GM21737 (cell line): ENCODE results near the gene ARSI.
"Not testable (repeated sequence)": the region's sequence is repeated elsewhere in the genome, so short reads cannot be mapped to it uniquely, and the experiment has no call there.

ENCODE experiments used
- ATAC-seq: cut with Tn5 transposase; IDR thresholded peaks from one replicate; pipeline ENCODE4 v1.9.1; 2021; ENCODE audit warnings: mild to moderate bottlenecking, moderate library complexity; ENCODE audit not compliant: unreplicated experiment

The ARSI gene

GRCh38 chr5:150248946-150249345 lies 53.8 kb downstream of the ARSI start:
- ATAC-seq = no peak

GRCh38 chr5:150248493-150248892 lies 54.2 kb downstream of the ARSI start:
- ATAC-seq = not testable (repeated sequence)

- ATAC-seq = no peak
These were observed 55.0 kb downstream of the ARSI start for GRCh38 chr5:150247726-150248125.

- no peak for ATAC-seq
These were observed 55.9 kb downstream of the ARSI start for GRCh38 chr5:150246835-150247234.

DNA sequence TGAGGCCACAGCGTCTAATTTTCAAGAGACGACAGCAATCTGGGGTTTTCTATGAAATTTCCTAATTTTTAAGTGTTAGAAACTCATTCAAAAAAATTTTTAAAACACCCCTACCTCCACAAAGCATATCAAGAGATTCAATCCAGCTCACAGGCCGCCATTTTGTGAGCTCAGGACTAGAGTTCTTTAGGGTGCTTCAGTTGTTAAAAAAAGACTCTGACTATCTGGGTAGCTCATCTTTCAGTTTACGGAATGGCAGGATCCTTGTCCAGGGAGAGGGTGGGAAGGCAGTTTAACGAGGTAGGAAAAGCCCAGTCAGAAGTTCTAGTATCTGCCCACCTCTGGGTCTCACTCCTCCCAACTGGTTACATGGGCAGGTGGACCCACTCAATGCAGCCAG lies 56.3 kb downstream of the ARSI start:
- no peak for ATAC-seq
